Measurements from ENCODE around the gene UNC50.
A peak's percentile ranks its signal among the peaks of the same experiment; 100 is the strongest.

The UNC50 gene

GRCh38 chr2:98568161-98568956 lies 40.0 kb upstream of the UNC50 start:
- TF ChIP-seq CTCF (IDR thresholded peaks at IDR 0.05; ENCODE audit: unreplicated experiment in 3 of 3), result no peak
- Mint-ChIP-seq H3K4me3 (no peak overlapping the region), H3K9me3 (no peaks in the 10 kb centered on the region), H3K27me3 (ENCODE audit: low read depth) (no peaks in the 10 kb centered on the region), H3K36me3 (ENCODE audit: low read depth) (peaks cover 45% of the 10 kb centered on the region), H3K4me1 (no peaks in the 10 kb centered on the region), H3K27ac (no peak overlapping the region)

GRCh38 chr2:98569197-98569793 lies 39.1 kb upstream of the UNC50 start:
- TF ChIP-seq CTCF (IDR thresholded peaks at IDR 0.05; ENCODE audit: unreplicated experiment in 3 of 3), result peak; percentile 49 to 64 (median 60)
- no peaks in the 10 kb centered on the region for H3K9me3 Mint-ChIP-seq
- no peak overlapping the region for H3K4me3 Mint-ChIP-seq
- H3K27ac Mint-ChIP-seq, result no peak overlapping the region
- H3K4me1 Mint-ChIP-seq, result no peaks in the 10 kb centered on the region
- no peaks in the 10 kb centered on the region for H3K27me3 Mint-ChIP-seq (ENCODE audit: low read depth)
- peaks cover 50% of the 10 kb centered on the region for H3K36me3 Mint-ChIP-seq (ENCODE audit: low read depth)

- H3K4me1 Mint-ChIP-seq, result no peaks in the 10 kb centered on the region
- H3K27me3 Mint-ChIP-seq (ENCODE audit: low read depth), result no peaks in the 10 kb centered on the region
- H3K27ac Mint-ChIP-seq, result no peak overlapping the region
- peaks cover 50% of the 10 kb centered on the region for H3K36me3 Mint-ChIP-seq (ENCODE audit: low read depth)
- no peaks in the 10 kb centered on the region for H3K9me3 Mint-ChIP-seq
- H3K4me3 Mint-ChIP-seq, result no peak overlapping the region
- no peak for TF ChIP-seq CTCF (IDR thresholded peaks at IDR 0.05; ENCODE audit: unreplicated experiment in 3 of 3)
Measured at GRCh38 chr2:98569915-98570314, 38.5 kb upstream of the UNC50 start.

- no peaks in the 10 kb centered on the region for H3K9me3 Mint-ChIP-seq
- no peaks in the 10 kb centered on the region for H3K27me3 Mint-ChIP-seq (ENCODE audit: low read depth)
- H3K27ac Mint-ChIP-seq, result no peak overlapping the region
- no peak overlapping the region for H3K4me3 Mint-ChIP-seq
- no peak for TF ChIP-seq CTCF (IDR thresholded peaks at IDR 0.05; ENCODE audit: unreplicated experiment in 3 of 3)
- no peaks in the 10 kb centered on the region for H3K4me1 Mint-ChIP-seq
- peaks cover 47% of the 10 kb centered on the region for H3K36me3 Mint-ChIP-seq (ENCODE audit: low read depth)
Measured at GRCh38 chr2:98570356-98570755, 38.0 kb upstream of the UNC50 start.

- Mint-ChIP-seq H3K4me1 (no peaks in the 10 kb centered on the region), H3K4me3 (no peak overlapping the region), H3K27me3 (ENCODE audit: low read depth) (no peaks in the 10 kb centered on the region), H3K9me3 (no peaks in the 10 kb centered on the region), H3K36me3 (ENCODE audit: low read depth) (peaks cover 38% of the 10 kb centered on the region), H3K27ac (no peak overlapping the region)
- no peak for TF ChIP-seq CTCF (IDR thresholded peaks at IDR 0.05; ENCODE audit: unreplicated experiment in 3 of 3)
Measured at GRCh38 chr2:98571121-98571701, 37.2 kb upstream of the UNC50 start.
